Cardiac septum (tissue), 1 donor: ENCODE data around the gene PITRM1. TPM values are rescaled to one million over a fixed set of nuclear protein-coding genes. Genes with fewer than 3 reads are reported as not detected.
"Not testable (repeated sequence)": the region's sequence is repeated elsewhere in the genome, so short reads cannot be mapped to it uniquely, and the experiment has no call there.

Experiments used
- DNase-seq: peaks from one replicate; pipeline ENCODE4 v3.0.0-alpha.2; 2020; ENCODE audit warnings: low spot score
- intact Hi-C: fragments of 100-400 bp; cut with DNase I; formaldehyde crosslinking; loops from one replicate; pipeline ENCODE4 v1.14.0; 2022
- total RNA-seq: library from RNA; stranded (reverse); fragmentation: NEBNext Ultra II Directional; extraction: Animal tissue kit (Norgen Biotek cat#: 25700); gene quantifications from one replicate; pipeline ENCODE4 v1.2.1, GENCODE V29; 2021
- donor health status: DM: no; HTN: no; CAD: no.

PITRM1 gene
- total RNA-seq, 1 donor from 2014 or later = 85.3 TPM

DNA sequence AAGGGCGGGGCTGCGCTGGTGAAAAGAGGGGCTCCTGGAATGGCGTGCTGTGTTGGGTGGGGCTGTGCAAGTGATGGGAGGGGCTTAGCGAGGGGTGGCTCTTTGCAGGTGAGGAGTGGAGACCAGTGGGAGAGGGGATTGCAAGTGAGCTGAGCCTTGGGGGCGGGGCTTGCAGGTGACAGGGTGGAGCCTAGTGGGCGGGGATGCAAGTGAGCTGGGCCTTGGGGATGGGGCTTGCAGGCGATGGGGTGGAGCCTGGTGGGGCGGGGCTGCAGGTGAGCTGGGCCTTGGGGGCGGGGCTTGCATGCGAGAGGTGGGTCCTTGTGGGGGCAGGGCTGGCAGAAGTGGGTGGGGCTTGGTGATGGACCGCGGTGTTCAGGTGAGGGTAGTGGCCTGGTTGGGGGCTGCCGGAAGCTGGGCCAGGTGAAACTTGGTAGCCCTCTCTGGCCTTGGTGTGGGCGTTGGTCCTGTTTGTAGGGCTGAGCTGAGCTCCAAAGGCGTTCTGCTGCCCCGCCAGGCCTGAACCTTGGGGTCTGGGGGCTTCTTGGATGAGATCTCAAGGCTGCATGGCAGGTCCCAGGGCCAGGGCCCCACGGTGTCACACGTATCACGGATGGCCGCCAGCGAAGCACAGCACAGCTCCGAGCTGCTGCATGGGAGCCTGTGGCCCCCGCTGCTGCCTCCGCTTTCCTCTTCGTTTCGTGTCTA, 743 bp upstream of the PITRM1 start:
- intact Hi-C loops = no loop called here
- no peak for DNase-seq

- DNase-seq = no peak
- intact Hi-C loops = no loop called here
Observed at GRCh38 chr10:3172081-3172445, 519 bp downstream of the PITRM1 start.

GRCh38 chr10:3171488-3171887, 1.1 kb downstream of the PITRM1 start:
- intact Hi-C loops, DNase-seq: not testable (repeated sequence)

- intact Hi-C loops = no loop called here
Observed at GRCh38 chr10:3169673-3170072, 2.9 kb downstream of the PITRM1 start.

DNA sequence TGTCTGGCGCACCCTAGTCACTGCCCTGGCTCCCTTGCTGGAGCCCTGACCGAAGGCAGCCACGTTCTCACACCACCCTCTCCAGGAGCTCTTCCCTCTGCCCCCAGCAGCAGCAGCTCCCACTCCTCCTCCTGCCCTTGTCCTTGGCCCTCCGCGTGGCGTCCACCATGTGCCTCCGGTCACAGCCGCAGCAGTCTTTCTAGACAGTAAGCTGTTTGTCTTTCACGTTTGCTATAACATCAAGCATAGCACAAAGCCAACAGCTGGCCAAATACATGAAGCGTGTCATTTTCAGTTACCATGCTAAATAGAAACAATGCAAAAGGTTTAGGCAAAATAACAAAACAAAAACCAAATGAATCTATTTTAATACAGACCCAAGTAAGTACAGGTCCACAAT, 3.3 kb downstream of the PITRM1 start:
- no peak for DNase-seq
- intact Hi-C loops = no loop called here

More at GRCh38 chr10:3169673-3170072, 2.9 kb downstream of the PITRM1 start:
- DNase-seq = no peak

DNA sequence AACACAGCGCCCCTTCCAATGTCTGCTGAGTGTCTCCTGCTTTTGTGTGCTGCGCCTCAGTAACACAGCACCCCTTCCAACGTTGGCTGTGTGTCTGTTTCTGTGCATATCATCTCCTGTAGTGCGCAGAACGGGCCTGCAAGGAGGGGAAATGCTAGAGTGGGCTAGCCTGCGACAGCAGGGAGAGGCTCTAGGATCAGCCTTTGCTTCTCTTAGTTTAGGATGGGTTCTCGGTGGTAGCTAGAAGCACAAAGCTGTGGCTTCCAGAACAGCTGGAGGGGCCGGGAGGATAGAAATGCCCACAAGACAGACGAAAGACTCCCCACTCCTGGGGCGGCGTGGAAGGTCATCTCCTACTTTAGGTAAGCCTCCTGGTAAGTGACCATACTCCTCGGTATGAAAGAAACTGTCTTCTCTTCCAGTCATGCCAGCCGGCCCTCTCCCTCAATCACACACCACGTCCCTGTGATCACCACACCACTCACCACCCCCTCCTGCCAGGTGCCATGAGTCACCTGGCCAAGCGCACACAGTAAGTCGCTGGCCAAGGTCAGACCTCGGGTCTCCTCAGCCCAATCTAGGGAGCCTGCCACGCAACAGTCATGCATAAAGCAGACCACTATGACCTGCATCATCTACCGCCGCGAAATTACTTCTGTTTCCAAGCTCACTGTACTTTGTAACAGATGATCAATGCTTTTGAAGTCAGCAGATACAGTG, 4.8 kb downstream of the PITRM1 start:
- intact Hi-C loops = no loop called here
- DNase-seq = no peak

DNA sequence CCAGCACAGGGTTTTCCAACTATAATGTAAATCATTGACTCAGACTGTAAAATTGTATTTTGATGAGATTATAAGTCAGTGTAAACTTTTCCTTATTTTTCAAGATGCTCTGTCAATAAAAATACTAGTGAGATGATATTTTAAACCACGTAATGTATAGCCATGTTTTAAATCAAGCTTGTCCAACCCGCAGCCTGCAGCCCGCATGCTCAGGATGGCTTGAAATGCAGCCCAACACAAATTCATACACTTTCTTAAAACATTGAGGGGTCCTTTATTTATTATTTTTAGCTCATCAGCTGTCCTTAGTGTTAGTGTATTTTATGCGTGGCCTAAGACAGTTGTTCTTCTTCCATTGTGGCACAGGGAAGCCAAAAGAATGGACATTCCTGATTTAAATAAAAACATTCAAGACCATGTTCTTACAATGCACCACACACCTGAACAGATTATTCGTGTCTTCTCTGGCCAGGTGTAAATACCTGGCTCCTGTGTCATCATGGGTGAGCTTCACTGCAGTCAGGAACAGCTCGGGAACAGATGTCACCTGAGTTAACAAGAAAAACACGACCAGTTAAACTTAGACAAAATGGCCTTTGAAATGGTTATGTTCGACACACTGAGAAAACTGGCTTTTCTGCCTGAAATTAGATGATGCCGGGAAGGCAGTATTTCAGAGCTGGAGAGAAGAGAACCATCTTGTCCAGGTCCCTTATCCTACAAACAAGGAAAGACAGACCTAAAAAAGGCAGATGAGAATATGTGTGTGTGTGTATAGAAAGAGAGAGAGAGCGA, 5.9 kb downstream of the PITRM1 start:
- DNase-seq = no peak
- intact Hi-C loops = no loop called here

- intact Hi-C loops = no loop called here
- no peak for DNase-seq
Observed at GRCh38 chr10:3165196-3165595, 7.4 kb downstream of the PITRM1 start.

- intact Hi-C loops = no loop called here
- DNase-seq = no peak
Observed at GRCh38 chr10:3163879-3164278, 8.7 kb downstream of the PITRM1 start.

GRCh38 chr10:3162533-3162932, 10.0 kb downstream of the PITRM1 start:
- DNase-seq = no peak
- intact Hi-C loops = no loop called here

- intact Hi-C loops = no loop called here
- no peak for DNase-seq
Observed at GRCh38 chr10:3159152-3159551, 13.4 kb downstream of the PITRM1 start.

GRCh38 chr10:3154666-3155065, 17.9 kb downstream of the PITRM1 start:
- DNase-seq = no peak
- intact Hi-C loops = no loop called here

DNA sequence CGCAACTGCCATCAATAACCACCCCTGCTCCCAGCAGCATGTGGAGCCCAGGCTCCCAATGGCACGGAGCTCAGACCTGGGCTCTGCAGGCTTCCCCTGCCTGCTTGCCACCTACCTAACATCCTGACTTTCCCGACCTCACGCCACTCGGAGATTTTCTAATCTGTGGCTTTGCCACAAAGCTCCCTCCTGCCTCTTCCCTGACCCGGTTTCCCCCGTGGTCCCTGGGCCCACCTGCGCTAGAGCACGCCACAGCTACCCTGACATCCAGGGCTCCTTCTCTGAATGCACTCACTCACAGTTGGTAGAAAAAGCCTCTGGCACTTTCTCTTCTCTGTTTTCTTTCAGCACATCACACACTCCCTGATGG, 20.0 kb downstream of the PITRM1 start:
- intact Hi-C loops = no loop called here
- no peak for DNase-seq

GRCh38 chr10:3151889-3152565, 20.6 kb downstream of the PITRM1 start:
- DNase-seq = no peak
- intact Hi-C loops = no loop called here

- intact Hi-C loops = no loop called here
Observed at GRCh38 chr10:3150961-3151360, 21.6 kb downstream of the PITRM1 start.

GRCh38 chr10:3150366-3150765, 22.2 kb downstream of the PITRM1 start:
- intact Hi-C loops = no loop called here
- no peak for DNase-seq

More at GRCh38 chr10:3150961-3151360, 21.6 kb downstream of the PITRM1 start:
- no peak for DNase-seq

DNA sequence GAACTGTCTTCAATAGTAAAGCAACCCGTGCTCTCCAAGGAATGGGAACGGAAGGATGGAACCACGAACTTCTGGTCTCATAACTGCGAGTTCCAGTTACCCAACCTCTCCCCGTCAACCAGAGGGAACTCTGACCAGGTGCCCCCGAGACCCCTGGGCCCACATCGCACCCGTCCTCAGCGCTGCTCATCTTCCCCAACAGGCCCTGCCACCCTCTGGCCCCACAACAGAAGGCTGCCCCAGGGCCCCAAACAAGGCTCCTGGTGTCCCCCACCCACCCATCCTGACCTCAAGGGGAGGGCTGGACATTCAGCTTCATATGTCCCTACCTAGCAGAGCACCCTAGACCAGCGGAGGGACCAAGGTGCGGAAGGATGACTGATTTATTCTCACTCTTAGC, 22.7 kb downstream of the PITRM1 start:
- DNase-seq = no peak
- intact Hi-C loops = no loop called here

DNA sequence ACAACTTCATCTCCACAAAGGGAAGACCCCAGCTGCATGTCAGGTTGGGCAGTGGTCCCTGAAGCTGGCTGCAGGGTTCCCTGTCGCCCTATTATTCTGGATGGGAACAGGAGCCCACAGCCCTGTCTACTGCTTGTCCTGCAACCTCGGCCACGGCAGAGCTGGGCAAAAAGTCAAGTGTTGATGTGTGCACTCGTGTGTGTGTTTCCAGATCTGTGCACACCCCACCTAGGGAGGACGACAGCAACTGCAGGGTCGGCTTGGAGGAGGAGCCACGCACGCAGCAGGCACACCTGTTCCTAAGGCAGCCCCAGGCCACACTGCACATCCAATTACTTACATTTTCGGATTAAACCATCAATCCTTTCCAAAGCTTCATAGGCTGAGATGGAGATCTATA, 23.6 kb downstream of the PITRM1 start:
- intact Hi-C loops = no loop called here
- DNase-seq = no peak

DNA sequence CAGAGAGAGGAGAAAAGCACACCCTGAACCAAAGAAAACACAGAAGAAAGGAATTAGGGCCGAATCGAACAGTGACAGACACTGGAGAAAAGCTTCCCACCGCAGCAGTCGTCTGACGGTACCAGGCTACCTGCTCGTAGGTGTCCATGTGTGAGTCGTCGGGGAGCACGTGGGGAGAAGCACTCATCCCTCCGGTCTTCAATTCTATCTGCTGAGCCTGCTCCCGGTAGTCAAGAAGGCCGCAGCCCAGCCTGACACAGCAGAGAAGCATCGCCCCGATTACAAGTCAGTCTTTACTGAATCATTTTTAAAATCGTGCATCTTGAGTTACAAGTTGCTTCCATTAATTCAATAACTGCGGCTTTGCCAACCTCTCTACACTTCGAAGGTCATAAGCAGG, 24.5 kb downstream of the PITRM1 start:
- intact Hi-C loops = no loop called here
- DNase-seq = no peak
